ENCODE results near the gene RRM2.

Gene RRM2

DNA sequence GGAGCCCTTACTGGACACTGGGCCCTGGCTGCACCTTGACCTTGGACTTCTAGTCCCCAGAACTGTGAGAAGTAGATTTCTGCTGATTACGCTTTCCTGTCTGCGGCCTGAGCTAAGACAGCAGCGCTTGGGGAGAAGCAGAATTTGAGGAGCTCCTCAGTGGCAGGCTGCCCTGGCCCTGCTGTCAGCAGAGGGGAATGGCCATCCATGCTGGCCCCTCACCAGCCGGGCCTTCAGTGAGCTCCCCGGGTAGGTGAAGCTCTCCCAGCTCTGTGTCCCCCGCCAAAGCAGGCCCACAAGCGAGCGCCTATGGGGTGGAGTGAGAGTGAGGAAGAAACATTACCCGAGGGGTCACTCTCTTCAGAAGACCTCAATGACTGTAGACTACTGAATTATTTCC is 51.6 kb downstream of the RRM2 start:
- no peak for DNase-seq

DNA sequence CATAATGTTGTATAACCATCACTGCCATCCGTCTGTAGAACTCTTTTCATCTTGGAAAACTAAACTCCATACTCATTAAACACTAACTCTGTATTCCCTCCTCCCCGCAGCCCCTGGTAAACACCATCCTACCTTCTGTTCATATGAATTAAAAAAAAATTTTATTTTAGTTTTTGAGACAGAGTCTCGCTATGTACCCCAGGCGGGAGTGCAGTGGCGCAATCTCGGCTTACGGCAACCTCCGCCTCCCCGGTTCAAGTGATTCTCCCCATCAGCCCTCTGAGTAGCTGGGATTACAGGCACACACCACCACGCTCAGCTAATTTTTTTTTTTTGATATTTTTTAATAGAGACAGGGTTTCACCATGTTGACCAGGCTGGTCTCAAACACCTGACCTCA is 52.9 kb downstream of the RRM2 start:
- no peak for DNase-seq

DNA sequence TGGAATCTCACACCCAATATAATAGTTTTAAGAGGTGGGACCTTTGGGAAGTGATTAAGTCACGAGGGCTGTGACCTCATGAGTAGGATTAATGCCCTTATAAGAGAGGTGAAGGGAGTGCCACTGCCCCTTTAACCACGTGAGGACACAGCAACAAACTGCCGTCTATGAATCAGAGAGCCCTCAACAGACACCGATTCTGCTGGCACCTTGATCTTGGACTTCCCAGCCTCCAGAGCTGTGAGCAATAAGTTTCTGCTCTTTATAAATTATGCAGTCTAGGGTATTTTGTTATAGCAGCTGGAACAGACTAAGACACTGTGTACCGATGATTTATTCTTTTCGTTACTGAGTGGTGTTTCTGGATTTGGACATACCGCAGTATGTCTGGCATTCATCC is 56.2 kb downstream of the RRM2 start:
- DNase-seq: no peak

DNA sequence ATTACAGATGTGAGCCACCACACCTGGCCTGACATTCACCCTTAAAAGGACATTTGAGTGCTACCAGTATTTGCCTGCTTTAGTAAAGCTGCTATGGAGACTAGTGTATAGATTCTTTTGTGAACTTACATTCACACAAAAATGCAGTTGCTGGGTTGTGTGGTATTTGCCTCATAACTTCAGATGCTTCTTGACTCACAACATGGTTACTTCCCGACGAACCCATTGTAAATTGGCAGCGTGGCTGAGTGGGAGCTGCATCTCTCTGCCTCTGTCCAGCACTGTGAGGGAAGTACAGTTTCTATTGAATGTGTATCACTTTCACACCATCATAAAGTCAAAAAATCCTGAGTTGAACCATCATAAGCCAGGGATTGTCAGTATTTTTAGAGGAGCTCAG is 56.9 kb downstream of the RRM2 start:
- no peak for DNase-seq

DNA sequence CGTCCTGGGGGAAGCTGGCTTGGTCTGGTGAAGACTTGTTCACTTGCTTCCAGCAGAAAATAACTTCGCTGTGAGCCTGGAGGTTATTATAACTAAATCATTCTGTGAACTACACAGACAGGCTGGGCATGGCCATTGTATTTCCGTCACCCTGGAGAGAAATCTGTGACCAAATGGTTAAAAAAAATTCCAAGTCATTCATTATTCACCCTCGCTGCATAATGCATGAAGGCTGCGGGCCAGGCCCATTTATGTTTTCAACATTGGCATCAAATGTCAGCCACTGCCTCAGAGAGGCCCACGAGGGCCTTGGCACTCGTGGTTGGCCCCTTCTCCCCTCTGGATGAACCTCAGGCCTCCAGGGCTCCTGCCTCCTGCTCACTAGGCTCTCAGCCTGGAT is 57.7 kb downstream of the RRM2 start:
- DNase-seq: no peak
